Stomach (tissue), 4 donors: Measurements from ENCODE around the gene LIPA.

Experiments
- EP300 ChIP-seq: sonication (generic); formaldehyde crosslinking; IDR thresholded peaks from one replicate; pipeline ENCODE4 v1.6.1; 2017; ENCODE audit warnings: antibody characterized with exemption
- POLR2A ChIP-seq, 4 donors: fragments of 450-650 bp; IDR thresholded peaks; one replicate each; pipeline ENCODE4 v1.6.1; 2016; ENCODE audit warnings: antibody characterized with exemption in 4 of 4, control low read depth in 2 of 4, mild to moderate bottlenecking in 1 of 4, moderate library complexity in 1 of 4
- POLR2AphosphoS5 ChIP-seq, 3 donors: sonication (generic); formaldehyde crosslinking; IDR thresholded peaks; one replicate each; pipeline ENCODE4 v1.6.1; 2016; ENCODE audit warnings: antibody characterized with exemption in 3 of 3
- TF ChIP-seq, protein P1 (sequence below), 7 experiments: fragments of 450-650 bp in 4 of 7; fragments of 200-600 bp in 3 of 7; sonication (generic) in 3 of 7; IDR thresholded peaks; one replicate each; pipeline ENCODE4 v1.5.1; 2016 to 2019; ENCODE audit warnings: antibody characterized with exemption in 7 of 7, control low read depth in 2 of 7, mild to moderate bottlenecking in 1 of 7

DNA sequence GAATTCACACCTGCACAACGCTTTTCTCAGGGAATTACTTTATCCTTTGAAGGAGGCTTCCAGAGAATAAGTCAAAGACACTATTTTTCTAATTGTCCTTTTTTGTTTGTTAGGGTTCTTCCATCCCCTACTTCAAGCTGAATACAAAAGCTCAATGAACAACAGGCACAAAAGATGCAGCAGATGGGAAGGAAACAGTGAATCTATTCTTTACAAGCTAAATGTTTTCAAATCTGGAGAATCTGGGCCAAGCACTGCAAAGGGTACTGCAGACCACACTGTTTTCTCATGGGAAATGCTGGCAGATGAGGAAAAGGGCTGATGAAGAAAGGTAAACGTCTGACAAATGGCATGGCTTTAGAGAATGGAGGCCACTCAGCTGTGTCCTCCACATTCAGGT lies 18.5 kb downstream of the LIPA start:
- TF ChIP-seq, protein P1, sequence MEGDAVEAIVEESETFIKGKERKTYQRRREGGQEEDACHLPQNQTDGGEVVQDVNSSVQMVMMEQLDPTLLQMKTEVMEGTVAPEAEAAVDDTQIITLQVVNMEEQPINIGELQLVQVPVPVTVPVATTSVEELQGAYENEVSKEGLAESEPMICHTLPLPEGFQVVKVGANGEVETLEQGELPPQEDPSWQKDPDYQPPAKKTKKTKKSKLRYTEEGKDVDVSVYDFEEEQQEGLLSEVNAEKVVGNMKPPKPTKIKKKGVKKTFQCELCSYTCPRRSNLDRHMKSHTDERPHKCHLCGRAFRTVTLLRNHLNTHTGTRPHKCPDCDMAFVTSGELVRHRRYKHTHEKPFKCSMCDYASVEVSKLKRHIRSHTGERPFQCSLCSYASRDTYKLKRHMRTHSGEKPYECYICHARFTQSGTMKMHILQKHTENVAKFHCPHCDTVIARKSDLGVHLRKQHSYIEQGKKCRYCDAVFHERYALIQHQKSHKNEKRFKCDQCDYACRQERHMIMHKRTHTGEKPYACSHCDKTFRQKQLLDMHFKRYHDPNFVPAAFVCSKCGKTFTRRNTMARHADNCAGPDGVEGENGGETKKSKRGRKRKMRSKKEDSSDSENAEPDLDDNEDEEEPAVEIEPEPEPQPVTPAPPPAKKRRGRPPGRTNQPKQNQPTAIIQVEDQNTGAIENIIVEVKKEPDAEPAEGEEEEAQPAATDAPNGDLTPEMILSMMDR (IDR thresholded peaks at IDR 0.05) = no peak
- TF ChIP-seq EP300 (no peak), POLR2AphosphoS5 (IDR thresholded peaks at IDR 0.05) (no peak), POLR2A (IDR thresholded peaks at IDR 0.05) (no peak)
